ENCODE measurements around the gene TRIM13. TPM values are rescaled to one million over a fixed set of nuclear protein-coding genes. Genes with fewer than 3 reads are reported as not detected.

TRIM13 gene
- total and polyA plus RNA-seq, 2 of the 8 experiments (the other 6 are each of a cell fraction or from before 2014, with no cell fraction given), result 21.2 to 31.5 TPM

DNA sequence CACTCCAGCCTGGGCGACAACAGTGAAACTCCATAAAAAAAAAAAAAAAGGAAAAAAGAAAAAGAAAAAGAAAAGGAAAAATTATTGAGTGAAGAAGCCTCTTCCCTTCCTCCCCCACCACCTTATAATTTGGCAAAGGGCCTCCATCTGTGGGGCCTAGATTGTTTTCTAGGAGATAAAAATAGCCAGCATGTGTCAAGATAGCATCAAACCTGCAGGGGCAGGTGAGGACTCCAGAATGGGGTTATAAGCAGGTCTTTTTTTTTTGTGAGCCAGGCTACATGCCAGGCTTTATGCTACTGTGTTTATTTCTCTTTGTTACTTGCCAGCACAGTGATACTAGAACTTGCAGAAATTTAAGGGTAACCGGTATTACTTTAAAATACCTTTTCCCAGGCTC lies 11.7 kb upstream of the TRIM13 start:
- Histone ChIP-seq H3K4ac (replicated peaks; ENCODE audit: insufficient read length, low read depth, low read length) (no peak overlapping the region), H4K91ac (replicated peaks; ENCODE audit: insufficient read length, low read length) (no peak overlapping the region), H3K9me3 (ENCODE audit: insufficient read depth in 2 of 2, low read depth in 1 of 2, low read length in 1 of 2) (no peaks in the 10 kb centered on the region), H3K79me2 (ENCODE audit: control insufficient read depth in 1 of 2, insufficient read depth in 2 of 2, low read length in 2 of 2) (no peaks in the 10 kb centered on the region), H3K36me3 (ENCODE audit: control insufficient read depth in 2 of 4, insufficient read depth in 4 of 4, low read length in 3 of 4) (no peaks in the 10 kb centered on the region), H3K14ac (ENCODE audit: insufficient read length) (no peak overlapping the region), H2BK5ac (ENCODE audit: low read depth, low read length) (no peak overlapping the region), H2BK120ac (replicated peaks; ENCODE audit: low read depth, low read length) (no peak overlapping the region), H3K56ac (replicated peaks; ENCODE audit: insufficient read length, low read depth, low read length) (no peak overlapping the region), H2AFZ (ENCODE audit: low read length) (no peak overlapping the region), H2BK12ac (ENCODE audit: low read depth, low read length) (no peak overlapping the region), H3K4me2 (ENCODE audit: insufficient read depth in 1 of 2, low read depth in 2 of 2, low read length in 2 of 2) (no peak overlapping the region), H3K4me3 (ENCODE audit: extremely low read depth in 1 of 4, insufficient read depth in 2 of 4, low read depth in 3 of 4, low read length in 4 of 4) (no peak overlapping the region), H3K4me1 (replicated peaks in 1 of 4; ENCODE audit: control insufficient read depth in 3 of 4, insufficient read depth in 4 of 4, low read length in 3 of 4) (no peaks in the 10 kb centered on the region), H4K20me1 (replicated peaks in 1 of 2; ENCODE audit: control insufficient read depth in 1 of 2, insufficient read depth in 2 of 2, low read length in 2 of 2) (no peaks in the 10 kb centered on the region), H4K8ac (ENCODE audit: extremely low read depth, insufficient read depth, low read length) (no peak overlapping the region), H4K5ac (ENCODE audit: insufficient read length, low read depth, low read length) (no peak overlapping the region), H2BK20ac (ENCODE audit: low read length) (no peak overlapping the region), H3K27ac (ENCODE audit: low read depth, low read length) (no peak overlapping the region), H3K27me3 (replicated peaks in 1 of 4; ENCODE audit: control insufficient read depth in 3 of 4, extremely low read depth in 1 of 4, insufficient read depth in 3 of 4, low read length in 3 of 4) (no peaks in the 10 kb centered on the region), H3K79me1 (ENCODE audit: low read depth, low read length) (no peaks in the 10 kb centered on the region), H2BK15ac (ENCODE audit: low read length) (no peak overlapping the region), H3K18ac (ENCODE audit: extremely low read depth, low read length) (no peak overlapping the region), H3K9ac (replicated peaks in 1 of 4; ENCODE audit: extremely low read depth in 1 of 4, low read depth in 3 of 4, low read length in 3 of 4) (no peak overlapping the region), H2AK5ac (ENCODE audit: low read depth, low read length) (no peak overlapping the region), H3K23ac (ENCODE audit: insufficient read length) (no peak overlapping the region), H3K23me2 (ENCODE audit: low read depth, low read length) (no peaks in the 10 kb centered on the region)
- DNase-seq (ENCODE audit: low read depth in 1 of 2, low spot score in 2 of 2), result no peak
- TF ChIP-seq JUND (IDR thresholded peaks at IDR 0.05; ENCODE audit: low read length), result no peak
- no peak for TF ChIP-seq TAF1 (IDR thresholded peaks at IDR 0.05; ENCODE audit: low read depth, low read length)
- no peak for TF ChIP-seq EZH2 (IDR thresholded peaks at IDR 0.05; ENCODE audit: low read depth, low read length, severe bottlenecking)
- TF ChIP-seq TEAD4 (IDR thresholded peaks at IDR 0.05; ENCODE audit: low read depth, low read length), result no peak
- no peak for TF ChIP-seq SP1 (IDR thresholded peaks at IDR 0.05; ENCODE audit: low read depth, low read length)
- CTCF ChIA-PET (ENCODE audit: partially characterized antibody), result interaction anchor here (0.6 to 10.2 kb wide), 3 partner anchors 9 to 947 kb away, joined by 3 to 72 read pairs (median 4); no protein-coding TSS in a partner anchor
- POLR2A ChIA-PET (ENCODE audit: partially characterized antibody), result interaction anchor here (0.6 kb wide), 1 partner anchor 10 kb away, joined by 3 read pairs; no protein-coding TSS in a partner anchor
- 78% methylated on average over 2 of the region's 2 CpGs; no CpG with 5 or more reads in 1 of the 2 experiments for WGBS, 2 experiments (ENCODE audit: extremely low coverage in 1 of 2, insufficient coverage in 1 of 2, insufficient read length in 1 of 2, insufficient replicate concordance in 2 of 2, low coverage in 1 of 2, low lambda C conversion rate in 2 of 2, missing lambda C conversion rate in 1 of 2)
- FAIRE-seq, result no peak
